ENCODE results near the gene GALNTL6. TPM values are rescaled to one million over a fixed set of nuclear protein-coding genes. Genes with fewer than 3 reads are reported as not detected.

GALNTL6 gene
- total RNA-seq, 2 donors from 2014 or later = 0.92 to 3.8 TPM

DNA sequence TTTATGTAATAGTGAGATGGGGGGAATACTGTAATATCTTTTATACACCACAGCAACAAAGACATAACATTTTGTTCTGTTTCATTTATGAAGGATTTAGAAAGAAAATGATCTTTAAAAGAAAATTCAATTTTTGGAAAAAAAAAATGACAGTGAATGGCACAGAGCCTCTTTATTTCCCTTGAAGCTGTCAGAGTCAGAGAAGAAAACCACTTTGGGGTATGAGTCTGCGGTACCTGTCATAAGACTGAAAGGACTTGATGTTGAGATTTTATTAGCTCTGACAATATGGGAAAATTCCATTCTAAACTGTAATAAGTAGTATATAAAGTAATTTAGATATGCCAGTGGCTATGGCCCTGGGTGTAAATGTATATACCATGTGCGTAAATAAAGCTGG is 134.8 kb downstream of the GALNTL6 start:
- TF ChIP-seq CTCF (IDR thresholded peaks at IDR 0.05) = no peak
- Histone ChIP-seq H3K4me3 (no peak overlapping the region), H3K36me3 (no peaks in the 10 kb centered on the region), H3K27ac (no peak overlapping the region), H3K27me3 (replicated peaks; ENCODE audit: insufficient read depth) (no peaks in the 10 kb centered on the region), H3K9me3 (no peaks in the 10 kb centered on the region), H3K4me1 (ENCODE audit: control insufficient read depth in 1 of 2, low read depth in 2 of 2) (no peaks in the 10 kb centered on the region)
- DNase-seq (ENCODE audit: low spot score) (no peak), ATAC-seq (ENCODE audit: insufficient number of reproducible peaks, low FRiP score, low read depth) (no peak)

DNA sequence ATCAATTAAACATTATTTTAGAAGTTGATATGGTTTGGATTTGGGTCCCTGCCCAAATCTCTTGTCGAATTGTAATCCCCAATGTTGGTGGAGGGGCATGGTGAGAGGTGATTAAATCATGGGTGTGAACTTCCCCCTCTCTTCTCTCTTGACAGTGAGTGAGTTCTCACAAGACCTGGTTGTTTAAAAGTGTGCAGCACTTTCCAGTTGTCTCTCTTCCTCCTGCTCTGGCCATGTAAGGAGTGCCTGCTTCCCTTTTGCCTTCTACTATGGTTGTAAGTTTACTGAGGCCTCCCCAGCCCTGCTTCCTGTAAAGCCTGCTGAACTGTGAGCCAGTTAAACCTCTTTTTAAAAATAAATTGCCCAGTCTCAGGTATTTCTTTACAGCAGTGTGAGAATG is 141.4 kb downstream of the GALNTL6 start:
- no peaks in the 10 kb centered on the region for H3K27me3 ChIP-seq (replicated peaks; ENCODE audit: insufficient read depth)
- no peaks in the 10 kb centered on the region for H3K9me3 ChIP-seq
- no peak for TF ChIP-seq CTCF (IDR thresholded peaks at IDR 0.05)
- no peak overlapping the region for H3K4me3 ChIP-seq
- H3K4me1 ChIP-seq (ENCODE audit: control insufficient read depth in 1 of 2, low read depth in 2 of 2) = no peaks in the 10 kb centered on the region
- ATAC-seq (ENCODE audit: insufficient number of reproducible peaks, low FRiP score, low read depth) = no peak
- H3K36me3 ChIP-seq = no peaks in the 10 kb centered on the region
- H3K27ac ChIP-seq = no peak overlapping the region
- no peak for DNase-seq (ENCODE audit: low spot score)

- no peaks in the 10 kb centered on the region for H3K9me3 ChIP-seq
- no peaks in the 10 kb centered on the region for H3K27me3 ChIP-seq (replicated peaks; ENCODE audit: insufficient read depth)
- no peaks in the 10 kb centered on the region for H3K4me1 ChIP-seq (ENCODE audit: control insufficient read depth in 1 of 2, low read depth in 2 of 2)
- no peaks in the 10 kb centered on the region for H3K36me3 ChIP-seq
- TF ChIP-seq CTCF (IDR thresholded peaks at IDR 0.05) = no peak
- no peak overlapping the region for H3K27ac ChIP-seq
- DNase-seq (ENCODE audit: low spot score) (no peak), ATAC-seq (ENCODE audit: insufficient number of reproducible peaks, low FRiP score, low read depth) (no peak)
- H3K4me3 ChIP-seq = no peak overlapping the region
Measured at GRCh38 chr4:171956678-171957077, 143.5 kb downstream of the GALNTL6 start.

DNA sequence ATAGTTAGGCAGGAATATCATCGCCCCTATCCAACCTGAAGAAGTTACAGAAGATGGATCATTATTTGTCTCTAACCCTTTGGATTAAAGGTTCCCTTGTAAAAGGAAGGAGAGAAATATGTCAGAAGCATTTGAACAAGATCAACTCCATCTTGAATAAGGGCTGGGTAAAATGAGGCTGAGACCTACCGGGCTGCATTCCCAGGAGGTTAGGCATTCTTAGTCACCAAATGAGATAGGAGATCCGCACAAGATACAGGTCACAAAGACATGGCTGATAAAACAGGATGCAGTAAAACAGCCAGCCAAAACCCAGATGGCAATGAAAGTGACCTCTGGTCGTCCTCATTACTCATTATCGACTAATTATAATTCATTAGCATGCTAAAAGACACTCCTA is 148.9 kb downstream of the GALNTL6 start:
- ATAC-seq (ENCODE audit: insufficient number of reproducible peaks, low FRiP score, low read depth) = no peak
- Histone ChIP-seq H3K4me1 (ENCODE audit: control insufficient read depth in 1 of 2, low read depth in 2 of 2) (no peaks in the 10 kb centered on the region), H3K27me3 (replicated peaks; ENCODE audit: insufficient read depth) (no peaks in the 10 kb centered on the region), H3K27ac (no peak overlapping the region), H3K4me3 (no peak overlapping the region), H3K36me3 (no peaks in the 10 kb centered on the region), H3K9me3 (no peaks in the 10 kb centered on the region)
- no peak for TF ChIP-seq CTCF (IDR thresholded peaks at IDR 0.05)
- no peak for DNase-seq (ENCODE audit: low spot score)

- DNase-seq (ENCODE audit: low spot score) = no peak
- no peak for ATAC-seq (ENCODE audit: insufficient number of reproducible peaks, low FRiP score, low read depth)
- H3K27me3 ChIP-seq (replicated peaks; ENCODE audit: insufficient read depth) = no peaks in the 10 kb centered on the region
- no peak for TF ChIP-seq CTCF (IDR thresholded peaks at IDR 0.05)
- H3K4me3 ChIP-seq = no peak overlapping the region
- no peak overlapping the region for H3K27ac ChIP-seq
- no peaks in the 10 kb centered on the region for H3K9me3 ChIP-seq
- H3K4me1 ChIP-seq (ENCODE audit: control insufficient read depth in 1 of 2, low read depth in 2 of 2) = no peaks in the 10 kb centered on the region
- no peaks in the 10 kb centered on the region for H3K36me3 ChIP-seq
Measured at GRCh38 chr4:171966356-171966755, 153.2 kb downstream of the GALNTL6 start.

Data from thoracic aorta (tissue), 2 donors.